Measurements from ENCODE around the gene SMIM38.

Gene SMIM38

GRCh38 chr11:69187540-69188065 is 31.9 kb downstream of the SMIM38 start:
- no peak for DNase-seq

GRCh38 chr11:69189059-69189458 is 33.3 kb downstream of the SMIM38 start:
- DNase-seq: no peak

- no peak for DNase-seq
Observed at GRCh38 chr11:69190796-69191536, 35.2 kb downstream of the SMIM38 start.

- DNase-seq: no peak
Observed at GRCh38 chr11:69192301-69192721, 36.6 kb downstream of the SMIM38 start.

- no peak for DNase-seq
Observed at GRCh38 chr11:69193151-69193550, 37.4 kb downstream of the SMIM38 start.

GRCh38 chr11:69193629-69194028 is 37.9 kb downstream of the SMIM38 start:
- no peak for DNase-seq

GRCh38 chr11:69194396-69194795 is 38.7 kb downstream of the SMIM38 start:
- DNase-seq: no peak

- no peak for DNase-seq
Observed at GRCh38 chr11:69194956-69195355, 39.2 kb downstream of the SMIM38 start.

- DNase-seq: no peak
Observed at GRCh38 chr11:69195824-69196782, 40.4 kb downstream of the SMIM38 start.

GRCh38 chr11:69196783-69197169 is 41.0 kb downstream of the SMIM38 start:
- no peak for DNase-seq

GRCh38 chr11:69198891-69199582 is 43.3 kb downstream of the SMIM38 start:
- DNase-seq: no peak

GRCh38 chr11:69199583-69200315 is 44.0 kb downstream of the SMIM38 start:
- no peak for DNase-seq

- no peak for DNase-seq
Observed at GRCh38 chr11:69200331-69201065, 44.8 kb downstream of the SMIM38 start.

- no peak for DNase-seq
Observed at GRCh38 chr11:69201066-69201365, 45.3 kb downstream of the SMIM38 start.

GRCh38 chr11:69201764-69202370 is 46.1 kb downstream of the SMIM38 start:
- DNase-seq: no peak

- DNase-seq: no peak
Observed at GRCh38 chr11:69202511-69203221, 46.9 kb downstream of the SMIM38 start.

GRCh38 chr11:69203381-69203780 is 47.6 kb downstream of the SMIM38 start:
- no peak for DNase-seq

GRCh38 chr11:69203901-69204245 is 48.1 kb downstream of the SMIM38 start:
- DNase-seq: no peak

- DNase-seq: no peak
Observed at GRCh38 chr11:69204246-69204940, 48.7 kb downstream of the SMIM38 start.
